HG03575 (cell line): ENCODE data around the gene GPR62.
"Not testable (repeated sequence)": the region's sequence is repeated elsewhere in the genome, so short reads cannot be mapped to it uniquely, and the experiment has no call there.

Experiments used
- ATAC-seq: cut with Tn5 transposase; IDR thresholded peaks from one replicate; pipeline ENCODE4 v1.9.1; 2021; ENCODE audit not compliant: unreplicated experiment, insufficient number of reproducible peaks, low FRiP score; ENCODE audit errors: extremely low read depth

GPR62 gene, protein sequence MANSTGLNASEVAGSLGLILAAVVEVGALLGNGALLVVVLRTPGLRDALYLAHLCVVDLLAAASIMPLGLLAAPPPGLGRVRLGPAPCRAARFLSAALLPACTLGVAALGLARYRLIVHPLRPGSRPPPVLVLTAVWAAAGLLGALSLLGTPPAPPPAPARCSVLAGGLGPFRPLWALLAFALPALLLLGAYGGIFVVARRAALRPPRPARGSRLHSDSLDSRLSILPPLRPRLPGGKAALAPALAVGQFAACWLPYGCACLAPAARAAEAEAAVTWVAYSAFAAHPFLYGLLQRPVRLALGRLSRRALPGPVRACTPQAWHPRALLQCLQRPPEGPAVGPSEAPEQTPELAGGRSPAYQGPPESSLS

DNA sequence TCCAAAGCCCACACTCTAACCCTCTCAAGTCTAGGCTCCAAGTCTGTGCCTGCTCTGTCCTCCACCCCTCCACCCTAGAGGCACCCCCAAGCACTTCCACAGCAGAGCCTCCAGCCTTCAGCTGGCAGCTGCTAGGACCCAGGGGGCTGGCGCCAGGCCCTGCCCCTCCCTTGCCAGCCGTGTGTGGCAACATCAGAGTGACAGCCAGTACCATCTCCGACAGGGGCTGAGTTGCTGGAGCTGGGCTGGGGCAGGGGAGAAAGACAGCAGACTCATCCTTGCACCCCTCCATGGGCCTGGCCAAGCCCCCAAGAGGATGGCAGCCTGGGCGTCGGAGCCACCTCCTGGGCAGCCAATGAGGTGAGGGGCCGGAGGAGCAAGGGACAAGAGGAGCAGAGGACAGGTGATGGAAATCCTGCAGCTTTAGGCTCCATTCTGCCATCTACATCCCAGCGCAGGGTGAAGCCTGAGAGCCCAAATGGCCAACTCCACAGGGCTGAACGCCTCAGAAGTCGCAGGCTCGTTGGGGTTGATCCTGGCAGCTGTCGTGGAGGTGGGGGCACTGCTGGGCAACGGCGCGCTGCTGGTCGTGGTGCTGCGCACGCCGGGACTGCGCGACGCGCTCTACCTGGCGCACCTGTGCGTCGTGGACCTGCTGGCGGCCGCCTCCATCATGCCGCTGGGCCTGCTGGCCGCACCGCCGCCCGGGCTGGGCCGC lies at the start of gene GPR62:
Gene GPR62, plus strand, starts transcription at position 207 of the 718 bp plus-strand sequence. Its CDS starts 272 bp downstream, at position 479.
- ATAC-seq = no peak

DNA sequence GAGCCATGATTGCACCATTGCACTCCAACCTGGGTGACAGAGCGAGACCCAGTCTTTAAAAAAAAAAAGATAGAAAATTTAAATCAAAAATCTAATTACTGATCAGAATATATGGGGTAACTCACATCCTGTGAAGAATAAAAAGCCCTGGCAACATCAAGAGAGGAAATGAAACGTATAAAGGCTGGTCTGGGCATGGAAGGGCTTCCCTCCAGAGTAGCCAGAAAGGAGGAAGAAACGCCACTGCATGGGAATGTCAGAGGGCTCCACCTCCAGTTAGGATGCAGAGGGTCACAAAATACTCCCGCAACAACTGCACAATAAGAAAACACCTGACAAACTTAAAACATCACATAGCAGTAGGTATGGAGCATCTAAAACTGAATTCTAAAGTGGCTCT lies 47.2 kb upstream of the GPR62 start:
- ATAC-seq = no peak

DNA sequence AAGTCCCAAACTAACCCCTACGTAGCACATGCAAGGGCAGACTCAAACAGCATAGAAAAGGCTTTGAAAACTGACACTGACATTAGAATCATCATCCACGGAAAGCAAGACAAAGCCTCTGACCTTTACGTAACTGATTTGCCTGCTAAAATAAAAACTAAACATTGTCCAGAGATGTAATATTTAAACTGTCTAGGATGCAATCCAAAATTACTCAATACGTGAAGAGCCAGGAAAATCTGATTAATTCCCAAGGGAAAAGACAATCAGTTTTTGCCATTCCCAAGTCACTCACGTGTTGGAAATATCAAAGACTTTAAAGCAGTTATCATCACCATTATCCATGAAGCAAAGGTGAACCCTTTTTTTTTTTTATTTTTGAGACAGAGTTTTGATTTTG lies 38.8 kb upstream of the GPR62 start:
- no peak for ATAC-seq

DNA sequence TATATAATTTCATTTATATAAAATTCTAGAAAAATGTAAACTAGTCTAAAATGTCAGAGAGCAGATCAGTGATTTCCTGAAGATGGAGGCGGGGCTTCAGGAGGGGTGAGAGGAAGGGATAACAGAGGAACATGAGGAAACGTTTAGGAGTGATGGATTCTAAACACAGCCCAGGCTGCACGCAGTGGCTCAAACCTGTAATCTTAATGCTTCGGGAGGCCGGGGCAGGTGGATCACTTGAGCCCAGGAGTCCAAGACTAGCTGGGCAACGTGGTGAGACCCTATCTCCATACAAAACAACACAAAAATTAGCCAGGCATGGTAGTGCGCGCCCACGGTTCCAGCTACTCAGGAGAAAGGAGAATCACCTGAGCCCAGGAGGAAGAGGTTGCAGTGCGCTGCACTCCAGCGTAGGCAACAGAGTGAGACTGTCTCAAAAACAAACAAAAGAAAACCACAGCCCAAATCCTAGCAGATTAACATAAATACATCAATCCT lies 34.1 kb upstream of the GPR62 start:
- ATAC-seq = no peak

DNA sequence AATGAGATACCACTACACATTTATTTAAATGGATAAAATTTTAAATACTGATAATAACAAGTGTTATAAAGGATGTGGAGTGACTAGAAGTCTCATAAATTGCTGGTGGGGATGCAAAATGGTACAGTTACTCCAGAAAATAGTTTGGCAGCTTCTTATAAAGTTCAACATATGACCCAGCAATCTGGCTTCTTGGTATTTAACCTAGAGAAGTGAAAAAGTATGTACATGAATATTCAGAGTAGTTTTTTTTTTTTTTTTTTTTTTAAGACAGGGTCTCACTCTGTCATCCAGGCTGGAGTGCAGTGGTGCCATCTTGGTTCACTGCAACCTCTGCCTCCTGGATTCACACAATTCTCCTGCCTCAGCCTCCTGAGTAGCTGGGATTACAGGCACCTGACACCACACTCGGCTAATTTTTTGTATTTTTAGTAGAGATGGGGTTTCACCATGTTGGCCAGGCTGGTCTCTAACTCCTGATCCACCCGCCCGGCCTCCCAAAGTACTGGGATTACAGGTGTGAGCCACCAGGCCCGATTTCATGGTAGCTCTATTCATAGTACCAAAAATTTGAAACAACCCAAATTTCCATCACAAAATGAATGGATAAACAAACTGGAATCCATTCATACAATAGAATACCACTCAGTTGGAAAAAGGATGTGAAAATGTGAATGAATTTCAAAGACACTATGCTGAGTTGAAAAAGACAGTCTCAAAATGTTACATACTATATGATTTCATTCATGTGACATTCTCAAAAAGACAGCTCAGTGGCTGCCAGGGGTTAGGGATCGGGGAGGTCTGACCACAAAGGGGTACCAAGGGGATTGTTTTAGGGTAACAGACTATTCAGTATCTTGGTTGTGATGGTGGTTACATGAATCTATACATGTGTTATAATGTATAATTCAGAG lies 27.9 kb upstream of the GPR62 start:
- no peak for ATAC-seq

DNA sequence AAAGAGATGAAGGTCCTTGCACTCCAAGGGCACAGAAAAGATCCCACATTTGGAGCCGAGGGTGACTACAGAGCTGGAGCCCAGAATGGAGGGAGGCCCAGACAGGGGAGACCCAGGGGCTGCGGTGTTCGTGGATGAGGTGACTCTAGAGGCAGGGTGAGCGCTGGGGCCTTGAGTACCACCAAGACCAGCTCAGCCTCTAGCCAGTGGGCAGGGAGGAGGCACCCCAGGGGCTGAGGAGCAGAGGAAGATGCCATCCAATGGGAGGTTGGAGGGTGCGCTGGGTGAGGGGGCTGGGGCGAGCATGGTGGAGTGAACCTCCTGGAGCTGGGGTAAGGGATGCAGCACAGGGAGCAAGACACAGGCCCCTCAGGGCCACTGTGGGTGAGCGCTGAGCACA lies 26.7 kb upstream of the GPR62 start:
- ATAC-seq = no peak

DNA sequence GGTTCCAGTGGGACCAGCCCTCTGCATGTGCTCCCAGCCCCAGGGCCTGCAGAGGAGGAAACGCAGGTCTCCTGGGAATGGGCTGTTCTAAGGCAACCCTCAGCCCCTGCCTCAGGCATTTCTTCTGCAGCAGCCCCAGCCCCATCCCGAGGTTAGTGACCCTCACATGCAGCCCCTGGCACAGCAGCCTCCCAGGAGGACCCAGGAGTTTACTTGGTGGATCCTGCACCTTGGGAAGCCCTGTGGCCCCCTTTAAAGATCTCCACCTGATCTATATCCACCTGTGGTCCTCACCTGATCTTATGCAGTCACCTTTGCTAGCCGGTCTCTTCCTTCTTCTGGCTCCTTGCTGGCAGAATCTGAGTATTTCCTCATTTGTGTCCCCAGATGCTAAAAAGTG lies 26.2 kb upstream of the GPR62 start:
- ATAC-seq = not testable (repeated sequence)

DNA sequence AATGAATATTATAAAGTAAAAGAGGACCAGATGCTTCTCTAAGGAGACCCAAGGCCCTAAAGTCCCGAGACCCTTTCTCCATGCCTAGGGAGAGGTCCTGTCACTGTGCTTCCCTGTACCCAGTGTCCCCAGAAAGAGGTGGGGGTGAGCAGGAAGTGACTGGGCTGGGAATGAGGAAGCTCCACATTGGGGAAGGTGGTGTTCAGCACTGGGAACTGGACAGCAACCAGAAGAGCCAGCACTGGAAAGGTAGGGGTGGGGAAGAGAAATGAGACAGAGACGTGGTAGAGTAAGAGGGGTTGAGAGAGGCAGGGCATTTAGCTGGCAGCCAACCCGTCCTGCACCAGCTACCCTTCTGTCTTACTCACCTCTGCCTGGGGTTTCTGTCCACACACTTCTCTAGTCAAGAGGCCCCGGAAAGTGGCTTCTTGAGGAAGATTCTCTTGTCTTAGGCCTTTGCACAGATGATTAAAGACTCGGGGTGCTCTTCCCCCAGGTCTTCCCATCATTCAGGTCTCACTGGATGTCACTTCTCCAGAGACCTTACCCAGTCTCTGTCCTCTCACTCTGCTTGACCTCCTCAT lies 25.7 kb upstream of the GPR62 start:
- ATAC-seq = no peak

DNA sequence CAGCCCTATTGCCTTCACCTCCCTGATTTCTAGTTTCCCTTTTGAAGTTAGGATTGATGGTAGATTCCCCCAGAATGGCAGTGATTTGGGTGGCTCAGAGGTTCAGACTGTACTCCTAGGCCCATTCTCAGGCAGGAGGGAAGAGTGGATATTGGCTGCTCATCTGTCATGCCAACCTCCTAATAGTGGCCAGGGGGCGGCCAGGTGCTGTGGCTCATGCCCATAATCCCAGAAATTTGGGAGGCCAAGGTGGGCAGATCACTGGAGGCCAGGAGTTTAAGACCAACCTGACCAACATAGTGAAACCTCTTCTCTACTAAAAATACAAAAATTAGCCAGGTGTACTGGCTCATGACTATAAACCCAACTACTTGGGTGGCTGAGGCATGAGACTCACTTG lies 24.7 kb upstream of the GPR62 start:
- ATAC-seq = no peak

DNA sequence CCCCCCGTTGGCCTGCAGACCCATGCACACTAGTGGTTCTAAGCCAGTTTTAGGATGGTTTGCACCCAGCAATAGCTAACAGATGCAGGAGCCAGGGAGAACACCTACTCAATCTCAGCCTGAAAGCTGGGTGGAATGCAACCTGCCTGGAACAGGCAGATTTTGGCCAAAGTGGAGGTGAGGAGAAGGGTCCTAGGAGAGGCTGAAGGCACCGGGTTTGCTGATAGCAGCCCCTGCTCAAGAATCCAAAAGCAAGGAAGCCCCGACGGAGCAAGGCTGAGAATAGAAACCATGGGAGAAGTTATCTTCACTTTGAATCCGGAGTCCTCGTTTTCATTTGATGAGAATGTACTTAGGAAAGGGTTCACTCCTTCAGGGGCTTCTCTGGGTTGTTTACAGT lies 23.4 kb upstream of the GPR62 start:
- no peak for ATAC-seq

DNA sequence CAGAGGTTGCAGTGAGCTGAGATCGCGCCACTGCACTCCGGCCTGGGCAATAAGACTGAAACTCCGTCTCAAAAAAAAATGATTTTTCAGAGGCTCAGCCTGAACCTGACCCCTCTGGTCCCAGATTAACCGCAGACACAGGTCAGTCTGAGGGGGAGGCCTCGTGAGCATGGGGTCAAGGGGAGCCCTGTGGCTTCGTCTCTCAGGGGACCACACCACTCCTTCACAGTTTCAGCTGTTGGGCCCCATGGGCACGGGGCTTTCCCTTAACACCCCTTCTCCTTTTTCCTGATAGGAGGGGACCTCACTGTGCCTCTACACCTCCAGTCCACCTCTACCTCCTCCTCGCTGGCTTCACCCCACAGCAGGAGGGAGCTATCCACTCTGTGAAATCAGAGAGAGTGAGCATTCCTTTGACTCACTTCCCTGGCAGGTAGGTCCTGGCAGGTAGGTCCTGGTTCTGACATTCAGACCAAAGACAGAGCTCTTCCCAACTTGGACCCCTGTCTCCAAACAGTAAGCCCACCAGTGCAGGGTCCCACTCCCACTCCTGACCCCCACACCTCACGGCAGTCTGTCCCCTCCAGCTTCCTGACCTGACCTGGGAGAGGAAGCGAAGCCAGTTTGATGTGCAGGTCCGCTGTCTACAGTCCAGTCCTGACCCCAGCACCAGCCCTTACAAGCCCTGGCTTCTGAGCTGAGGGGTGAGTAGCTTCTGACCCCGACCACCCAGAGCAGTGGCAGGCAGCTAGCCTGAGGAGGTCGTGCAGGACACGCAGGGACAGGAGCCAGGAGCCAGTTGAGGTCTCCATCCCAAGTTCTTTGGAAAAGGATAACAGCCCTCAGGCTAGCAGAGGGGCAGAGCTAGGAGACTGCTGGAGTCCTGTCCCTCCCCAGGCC lies 22.5 kb upstream of the GPR62 start:
- no peak for ATAC-seq

DNA sequence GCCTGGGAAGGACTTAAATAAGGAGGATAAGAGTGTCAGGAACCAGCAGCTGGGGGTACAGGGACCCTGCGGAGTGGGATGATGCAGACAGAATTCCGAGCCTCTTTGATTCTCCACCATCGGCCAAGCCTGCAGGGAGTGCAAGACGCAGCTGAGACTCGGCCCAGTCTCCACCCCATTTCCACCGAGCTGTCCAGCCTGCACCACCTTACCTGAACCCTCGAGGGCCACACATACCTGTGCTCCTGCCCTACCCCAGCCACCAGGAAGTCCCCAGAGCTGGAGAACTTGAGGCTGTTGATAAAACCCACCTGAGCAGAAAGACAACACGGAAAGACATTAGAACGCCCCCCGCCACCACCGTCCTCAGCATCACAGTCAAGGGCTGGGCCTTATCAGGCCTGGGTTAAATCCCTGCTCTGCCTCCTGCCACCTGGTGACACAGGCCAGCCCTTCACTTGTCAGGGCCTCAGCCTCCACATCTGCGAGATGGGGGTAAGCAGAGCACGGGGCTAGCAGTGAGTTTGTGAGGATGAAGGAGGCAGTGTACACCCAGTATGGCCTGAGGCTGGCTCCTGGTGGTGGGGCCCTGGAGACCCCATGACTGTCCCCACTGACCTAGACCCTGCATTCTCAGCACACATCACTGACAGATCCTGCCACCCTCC lies 21.6 kb upstream of the GPR62 start:
- no peak for ATAC-seq

DNA sequence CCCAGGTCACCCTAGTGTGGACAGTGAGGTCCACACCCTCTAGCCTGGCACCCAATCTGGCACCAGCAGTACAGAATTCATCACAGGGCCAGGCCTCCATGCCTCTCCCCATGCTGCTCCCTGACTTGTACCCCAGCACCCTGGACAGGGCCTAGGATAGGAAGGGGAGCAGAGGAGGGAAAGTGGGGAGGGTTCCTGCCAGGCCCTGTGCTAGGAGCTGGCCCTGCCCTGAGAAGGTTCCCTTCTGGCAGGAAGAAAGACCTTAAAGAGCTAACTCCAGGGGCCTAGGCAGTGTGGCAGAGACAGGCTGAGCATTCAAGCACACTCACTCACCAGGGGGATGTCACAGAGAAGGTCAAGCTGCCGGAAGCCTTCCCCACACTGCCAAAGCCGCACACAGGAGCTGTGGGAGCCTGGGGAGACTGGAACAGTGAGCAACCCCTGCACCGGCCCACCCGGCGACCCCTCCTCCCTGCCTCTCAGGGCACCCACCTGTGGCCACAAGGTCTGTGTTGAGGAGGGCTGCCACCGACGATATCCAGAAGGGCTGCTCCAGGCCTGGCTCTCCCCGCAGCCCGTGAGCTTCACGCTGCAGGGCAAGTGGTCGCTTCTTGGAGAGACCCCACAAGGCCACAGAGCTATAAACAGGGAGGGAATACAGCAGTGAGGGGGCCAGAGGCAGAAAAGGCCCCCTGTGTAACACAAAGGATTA lies 20.9 kb upstream of the GPR62 start:
- no peak for ATAC-seq

DNA sequence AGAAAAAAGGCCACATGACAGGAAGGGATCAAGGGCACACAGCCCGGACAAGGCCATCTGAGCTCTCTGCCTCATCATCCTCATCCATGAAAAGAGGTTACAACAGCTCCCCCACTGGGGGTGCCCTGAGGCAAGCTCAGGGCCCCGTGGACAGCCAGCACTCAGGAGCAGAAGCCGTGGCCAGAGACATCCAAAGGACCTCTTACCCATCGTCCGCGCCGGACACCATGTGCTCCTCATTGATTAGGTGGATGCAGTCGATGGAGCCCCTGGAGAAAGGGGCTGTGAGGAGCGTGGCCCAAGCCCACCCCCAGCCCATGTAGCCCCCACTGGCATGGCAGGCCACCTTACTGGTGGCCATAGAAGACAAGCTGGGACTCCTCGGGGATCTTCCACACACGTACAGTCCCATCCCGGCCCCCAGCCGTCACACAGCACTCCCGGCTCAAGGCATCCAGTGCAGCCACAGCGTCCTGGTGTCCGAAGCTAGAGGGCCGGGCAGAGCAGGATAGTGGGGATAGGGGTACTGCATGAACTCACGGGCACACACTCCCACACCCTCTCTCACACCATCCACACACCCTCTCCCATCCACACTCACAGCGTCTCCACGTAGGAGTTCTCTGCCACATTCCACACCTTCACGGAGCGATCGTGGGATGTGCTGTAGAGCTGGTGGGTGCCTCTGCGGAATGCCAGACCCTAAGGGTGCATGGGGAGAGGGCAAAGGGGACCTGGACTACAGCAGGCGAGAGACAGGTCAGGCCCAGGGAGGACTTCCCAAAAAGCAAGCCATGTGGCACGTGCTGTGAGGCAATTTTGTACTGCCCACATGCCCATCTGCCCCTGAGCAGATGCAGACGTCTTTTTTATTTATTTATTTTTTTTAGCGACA lies 19.9 kb upstream of the GPR62 start:
- no peak for ATAC-seq

DNA sequence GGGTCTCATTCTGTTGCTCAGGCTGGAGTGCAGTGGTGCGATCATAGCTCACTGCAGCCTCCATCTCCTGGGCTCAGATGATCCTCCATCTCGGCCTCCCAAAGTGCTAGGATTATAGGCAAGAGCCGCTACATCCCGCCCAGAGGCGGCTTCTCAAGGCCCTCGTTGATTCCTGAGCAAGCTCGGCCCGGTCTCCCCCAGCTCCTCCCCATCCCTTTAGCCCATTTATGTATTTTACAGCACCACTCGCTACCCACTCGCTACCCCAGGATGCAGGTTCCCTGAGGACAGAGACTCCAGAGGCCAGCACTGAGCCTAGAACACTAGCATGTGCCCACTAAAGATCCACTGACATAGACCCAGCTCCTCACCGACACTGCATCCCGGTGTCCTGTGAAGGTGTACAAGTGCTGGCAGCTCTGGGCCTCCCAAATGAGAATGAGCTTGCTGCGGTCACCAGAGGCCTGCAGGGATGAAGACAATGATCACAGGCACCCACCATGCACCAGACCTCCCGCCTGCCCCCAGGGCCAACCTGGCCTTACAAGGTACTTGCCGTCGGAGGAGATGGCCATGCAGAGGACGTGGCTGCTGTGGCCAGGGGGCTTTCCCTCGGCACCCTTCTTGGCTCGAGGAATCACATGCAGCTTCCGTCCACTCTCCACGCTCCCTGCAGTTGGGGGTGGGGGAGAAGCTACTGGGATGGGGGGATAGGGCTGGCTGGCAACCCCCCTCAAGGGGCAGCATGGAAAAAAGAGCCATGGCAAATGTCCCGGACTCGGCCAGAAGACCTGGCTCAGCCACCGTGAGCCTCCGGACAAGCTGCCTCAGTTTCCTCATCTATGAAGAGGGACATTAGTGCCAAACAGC lies 19.1 kb upstream of the GPR62 start:
- no peak for ATAC-seq
